GM10248 (cell line): ENCODE measurements around the gene ATP13A4.

Experiments
- CTCF ChIA-PET: fragments of 300-600 bp; sonication (Branson Sonifier 250); formaldehyde crosslinking; extraction: SDS; loops from one replicate; lab custom pipeline; 2021; ENCODE audit warnings: antibody characterized with exemption; lab: Yijun Ruan, JAX
- POLR2A ChIA-PET: fragments of 350-650 bp; sonication (Branson Sonifier 250); formaldehyde crosslinking; extraction: SDS; loops from one replicate; lab custom pipeline; 2020; ENCODE audit warnings: antibody characterized with exemption; lab: Yijun Ruan, JAX
- DNase-seq: peaks from one replicate; pipeline ENCODE4 v3.0.0; 2012; ENCODE audit errors: extremely low spot score
- TF ChIP-seq, protein P1 (sequence below): IDR thresholded peaks from 2 replicates; pipeline ENCODE4 v1.5.1; 2012; ENCODE audit warnings: mild to moderate bottlenecking, low read depth; ENCODE audit errors: extremely low read depth, missing control alignments, control extremely low read depth

ATP13A4 gene, protein sequence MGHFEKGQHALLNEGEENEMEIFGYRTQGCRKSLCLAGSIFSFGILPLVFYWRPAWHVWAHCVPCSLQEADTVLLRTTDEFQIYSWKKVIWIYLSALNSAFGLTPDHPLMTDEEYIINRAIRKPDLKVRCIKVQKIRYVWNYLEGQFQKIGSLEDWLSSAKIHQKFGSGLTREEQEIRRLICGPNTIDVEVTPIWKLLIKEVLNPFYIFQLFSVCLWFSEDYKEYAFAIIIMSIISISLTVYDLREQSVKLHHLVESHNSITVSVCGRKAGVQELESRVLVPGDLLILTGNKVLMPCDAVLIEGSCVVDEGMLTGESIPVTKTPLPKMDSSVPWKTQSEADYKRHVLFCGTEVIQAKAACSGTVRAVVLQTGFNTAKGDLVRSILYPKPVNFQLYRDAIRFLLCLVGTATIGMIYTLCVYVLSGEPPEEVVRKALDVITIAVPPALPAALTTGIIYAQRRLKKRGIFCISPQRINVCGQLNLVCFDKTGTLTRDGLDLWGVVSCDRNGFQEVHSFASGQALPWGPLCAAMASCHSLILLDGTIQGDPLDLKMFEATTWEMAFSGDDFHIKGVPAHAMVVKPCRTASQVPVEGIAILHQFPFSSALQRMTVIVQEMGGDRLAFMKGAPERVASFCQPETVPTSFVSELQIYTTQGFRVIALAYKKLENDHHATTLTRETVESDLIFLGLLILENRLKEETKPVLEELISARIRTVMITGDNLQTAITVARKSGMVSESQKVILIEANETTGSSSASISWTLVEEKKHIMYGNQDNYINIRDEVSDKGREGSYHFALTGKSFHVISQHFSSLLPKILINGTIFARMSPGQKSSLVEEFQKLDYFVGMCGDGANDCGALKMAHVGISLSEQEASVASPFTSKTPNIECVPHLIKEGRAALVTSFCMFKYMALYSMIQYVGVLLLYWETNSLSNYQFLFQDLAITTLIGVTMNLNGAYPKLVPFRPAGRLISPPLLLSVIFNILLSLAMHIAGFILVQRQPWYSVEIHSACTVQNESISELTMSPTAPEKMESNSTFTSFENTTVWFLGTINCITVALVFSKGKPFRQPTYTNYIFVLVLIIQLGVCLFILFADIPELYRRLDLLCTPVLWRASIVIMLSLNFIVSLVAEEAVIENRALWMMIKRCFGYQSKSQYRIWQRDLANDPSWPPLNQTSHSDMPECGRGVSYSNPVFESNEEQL

DNA sequence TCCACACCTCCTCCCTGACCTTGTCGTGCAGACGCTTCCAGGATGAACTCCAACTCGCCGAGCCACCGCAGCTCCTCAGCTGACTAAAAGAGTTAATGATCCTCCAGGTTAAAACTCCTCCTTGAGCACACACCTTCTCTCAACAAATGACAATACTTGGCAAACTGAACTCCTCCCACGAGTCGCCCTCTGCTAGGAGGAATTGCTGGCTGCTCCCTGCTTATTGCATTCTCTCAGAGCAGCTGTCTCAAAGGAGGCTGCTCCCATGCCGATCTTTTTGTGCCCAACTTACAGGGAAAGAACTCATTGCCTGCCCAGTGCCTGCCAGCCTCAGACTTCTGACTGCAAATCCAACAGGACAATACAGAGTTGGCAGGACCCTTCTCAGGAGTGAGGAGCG, at the start of gene ATP13A4:
Gene ATP13A4 (minus strand): TSS at position 85 of the 400 bp plus-strand sequence. CDS start 96 bp downstream, outside the sequence.
- POLR2A ChIA-PET: no interaction called here
- TF ChIP-seq, protein P1, sequence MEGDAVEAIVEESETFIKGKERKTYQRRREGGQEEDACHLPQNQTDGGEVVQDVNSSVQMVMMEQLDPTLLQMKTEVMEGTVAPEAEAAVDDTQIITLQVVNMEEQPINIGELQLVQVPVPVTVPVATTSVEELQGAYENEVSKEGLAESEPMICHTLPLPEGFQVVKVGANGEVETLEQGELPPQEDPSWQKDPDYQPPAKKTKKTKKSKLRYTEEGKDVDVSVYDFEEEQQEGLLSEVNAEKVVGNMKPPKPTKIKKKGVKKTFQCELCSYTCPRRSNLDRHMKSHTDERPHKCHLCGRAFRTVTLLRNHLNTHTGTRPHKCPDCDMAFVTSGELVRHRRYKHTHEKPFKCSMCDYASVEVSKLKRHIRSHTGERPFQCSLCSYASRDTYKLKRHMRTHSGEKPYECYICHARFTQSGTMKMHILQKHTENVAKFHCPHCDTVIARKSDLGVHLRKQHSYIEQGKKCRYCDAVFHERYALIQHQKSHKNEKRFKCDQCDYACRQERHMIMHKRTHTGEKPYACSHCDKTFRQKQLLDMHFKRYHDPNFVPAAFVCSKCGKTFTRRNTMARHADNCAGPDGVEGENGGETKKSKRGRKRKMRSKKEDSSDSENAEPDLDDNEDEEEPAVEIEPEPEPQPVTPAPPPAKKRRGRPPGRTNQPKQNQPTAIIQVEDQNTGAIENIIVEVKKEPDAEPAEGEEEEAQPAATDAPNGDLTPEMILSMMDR: no peak
- DNase-seq: no peak

DNA sequence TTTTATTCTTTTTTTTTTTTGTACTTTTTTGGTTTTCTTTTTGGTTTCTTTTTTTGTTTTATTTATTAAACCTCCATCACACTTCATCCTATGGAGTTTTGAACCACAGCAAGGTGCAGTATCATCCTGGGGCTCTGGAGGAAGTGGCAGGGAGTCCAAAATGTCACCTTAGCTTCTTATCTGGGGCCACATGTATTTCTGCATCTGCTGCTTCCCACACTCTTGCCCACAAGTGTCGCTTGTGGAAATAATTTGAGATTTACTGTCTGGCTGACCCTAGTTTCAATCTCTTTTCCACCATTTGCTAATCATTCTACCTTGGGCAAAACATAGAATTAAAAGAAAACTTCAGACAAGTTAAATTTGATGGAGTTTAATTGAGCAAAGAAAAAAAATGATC, 44.7 kb upstream of the ATP13A4 start:
- CTCF ChIA-PET: no interaction called here
- POLR2A ChIA-PET: no interaction called here

More for the DNA sequence above, at the start of gene ATP13A4:
- CTCF ChIA-PET: no interaction called here

DNA sequence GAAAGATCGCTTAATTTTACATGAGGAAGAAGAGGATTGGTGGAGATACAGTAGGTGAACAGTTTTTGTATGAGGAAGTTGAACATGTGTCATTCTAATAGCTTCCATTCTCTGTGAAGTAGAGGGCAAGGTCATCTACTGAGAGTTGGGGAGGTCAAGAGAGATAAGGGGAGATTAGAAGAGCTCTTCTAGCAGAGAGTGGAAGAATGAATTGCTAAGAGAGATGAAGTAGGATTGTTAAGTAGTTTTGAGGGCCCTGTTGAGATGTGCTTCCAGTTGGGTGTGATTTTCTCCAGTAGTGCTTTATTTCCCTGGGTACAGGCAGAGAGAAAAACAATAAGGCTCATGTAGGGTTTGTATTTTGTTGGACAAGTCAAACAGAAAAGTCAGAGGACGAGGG, 43.5 kb upstream of the ATP13A4 start:
- TF ChIP-seq, protein P1: no peak
- no peak for DNase-seq
- ChIA-PET CTCF (interaction anchor here (1.4 to 1.5 kb wide), 2 partner anchors 13 to 26 kb away, joined by 3 read pairs; no protein-coding TSS in a partner anchor), POLR2A (interaction anchor here (0.6 kb wide), 1 partner anchor 14 kb away, joined by 4 read pairs; no protein-coding TSS in a partner anchor)

More for the DNA sequence above, 44.7 kb upstream of the ATP13A4 start:
- DNase-seq: no peak
- TF ChIP-seq, protein P1: no peak

DNA sequence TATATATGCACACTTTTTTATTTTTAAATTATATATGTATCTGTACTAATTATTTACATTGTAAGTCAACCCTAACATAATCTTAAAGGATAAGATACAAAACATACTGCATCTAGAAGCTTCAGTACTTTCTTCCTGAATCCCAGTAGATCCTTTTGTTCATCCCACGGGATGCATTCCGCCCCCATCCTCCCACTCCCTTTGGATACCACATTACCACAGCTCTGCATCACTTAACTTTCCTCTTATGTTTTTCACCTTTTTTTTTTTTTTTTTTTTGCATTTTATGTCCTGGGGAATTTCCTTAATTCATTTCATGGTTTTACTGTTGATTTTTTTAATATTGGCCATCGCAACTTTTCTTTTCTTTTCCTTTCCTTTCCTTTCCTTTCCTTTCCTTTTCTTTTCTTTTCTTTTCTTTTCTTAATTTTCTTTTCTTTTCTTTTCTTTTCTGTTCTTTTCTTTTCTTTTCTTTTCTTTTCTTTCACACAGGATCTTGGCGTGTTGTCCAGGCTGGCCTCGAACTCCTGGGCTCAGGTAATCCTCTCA, 41.3 kb upstream of the ATP13A4 start:
- TF ChIP-seq, protein P1: no peak
- ChIA-PET CTCF (no interaction called here), POLR2A (no interaction called here)
- no peak for DNase-seq

DNA sequence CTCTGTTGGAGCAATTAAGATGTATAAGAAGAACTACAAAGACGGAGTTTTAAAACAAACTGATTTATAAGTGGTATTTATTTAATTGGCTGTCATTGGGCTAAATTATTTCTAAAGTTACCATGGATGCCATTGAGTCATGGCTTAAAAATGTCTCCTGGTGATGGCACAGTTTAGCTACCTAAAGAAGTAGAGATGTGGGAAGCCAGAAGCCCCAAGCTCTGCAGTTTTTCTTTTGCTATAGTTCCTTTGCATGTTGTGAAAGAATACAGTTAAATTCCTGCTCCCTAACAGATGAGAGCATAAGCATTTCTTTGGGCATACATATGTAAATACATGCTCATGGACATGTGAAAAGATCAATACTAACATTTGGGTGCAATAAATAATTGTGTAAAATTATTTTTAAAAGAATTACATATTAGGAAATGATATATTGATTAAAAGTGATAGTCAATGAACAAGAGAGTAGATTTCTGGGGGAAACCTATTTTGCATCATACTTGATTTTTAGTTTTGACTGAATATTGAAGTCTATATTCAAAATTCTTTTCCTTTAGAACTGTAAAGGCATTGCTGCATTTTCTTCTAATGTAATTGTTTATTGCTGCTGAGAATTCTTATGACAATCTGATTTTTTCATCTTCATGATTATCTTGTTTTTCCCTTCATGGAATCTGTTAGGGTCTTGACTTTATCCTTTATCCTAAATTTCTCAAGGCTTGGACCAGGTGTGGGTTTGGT, 40.4 kb upstream of the ATP13A4 start:
- TF ChIP-seq, protein P1: no peak
- CTCF ChIA-PET: no interaction called here
- no peak for DNase-seq
- POLR2A ChIA-PET: no interaction called here
